ENCODE results near the gene BANK1.

The BANK1 gene

GRCh38 chr4:101790521-101791181 lies at the start of gene BANK1:
TSS of gene BANK1 (plus strand) at chr4:101790730. CDS start at chr4:101790881, 151 bp downstream.
- TF ChIP-seq CTCF (conservative IDR thresholded peaks at IDR 0.05) = peak; percentile 63
- peak within 1 kb of the TSS; percentile 87 for H3K27ac ChIP-seq

DNA sequence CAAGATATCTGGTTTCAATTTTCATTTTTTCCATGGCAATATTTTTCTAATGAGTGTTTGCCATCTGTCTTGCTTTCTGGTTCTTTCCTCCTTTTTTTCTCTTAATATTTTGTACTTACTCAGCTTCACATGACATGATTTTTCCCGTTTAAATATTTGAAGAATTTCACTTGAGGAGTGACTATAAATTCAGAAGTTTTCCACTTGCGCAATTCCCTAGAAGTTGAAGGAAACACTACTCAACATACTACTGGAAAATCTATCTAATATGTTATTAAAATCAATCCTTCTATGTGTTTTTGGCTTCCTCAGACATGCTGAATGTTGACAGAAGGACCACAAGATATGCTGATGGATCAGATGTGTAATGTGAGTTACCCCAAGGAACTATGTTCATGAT lies 36.8 kb upstream of the BANK1 start:
- no peak overlapping the region for H3K27ac ChIP-seq
- TF ChIP-seq CTCF (conservative IDR thresholded peaks at IDR 0.05) = no peak

- TF ChIP-seq CTCF (conservative IDR thresholded peaks at IDR 0.05) = no peak
- H3K27ac ChIP-seq = no peak overlapping the region
These were observed 34.3 kb upstream of the BANK1 start for GRCh38 chr4:101756181-101756580.

GRCh38 chr4:101761405-101761804 lies 29.1 kb upstream of the BANK1 start:
- TF ChIP-seq CTCF (conservative IDR thresholded peaks at IDR 0.05) = no peak

GRCh38 chr4:101762025-101762424 lies 28.5 kb upstream of the BANK1 start:
- TF ChIP-seq CTCF (conservative IDR thresholded peaks at IDR 0.05) = no peak
- no peak overlapping the region for H3K27ac ChIP-seq

More at GRCh38 chr4:101761405-101761804, 29.1 kb upstream of the BANK1 start:
- no peak overlapping the region for H3K27ac ChIP-seq

GRCh38 chr4:101762534-101762933 lies 28.0 kb upstream of the BANK1 start:
- no peak for TF ChIP-seq CTCF (conservative IDR thresholded peaks at IDR 0.05)
- H3K27ac ChIP-seq = no peak overlapping the region

DNA sequence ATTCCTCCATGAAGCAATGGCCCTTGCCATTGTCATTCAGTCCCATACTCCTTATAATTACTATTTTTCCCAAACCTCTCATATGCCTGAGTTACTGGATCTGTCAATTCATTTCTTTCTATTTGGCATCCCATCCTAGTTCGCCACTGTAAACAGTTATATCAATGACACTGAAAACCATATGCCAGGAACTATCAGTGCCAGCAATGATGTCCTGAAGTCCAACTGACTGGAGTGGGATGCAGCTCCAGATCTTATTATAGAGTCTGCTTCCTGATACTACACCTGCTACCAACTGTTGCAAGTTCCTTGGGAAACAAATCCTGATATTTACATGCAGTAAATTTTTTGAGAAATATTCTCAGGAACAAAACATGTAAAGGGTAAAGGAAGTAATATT lies 27.0 kb upstream of the BANK1 start:
- no peak for TF ChIP-seq CTCF (conservative IDR thresholded peaks at IDR 0.05)
- no peak overlapping the region for H3K27ac ChIP-seq
